Measurements from ENCODE around the gene ERC2.

The ERC2 gene

GRCh38 chr3:55717481-55717880 is 750.8 kb downstream of the ERC2 start:
- Histone ChIP-seq H3F3A (ENCODE audit: insufficient read depth) (no peaks in the 10 kb centered on the region), H4K20me1 (ENCODE audit: low read depth, low read length) (no peaks in the 10 kb centered on the region), H3K79me2 (ENCODE audit: insufficient read depth, low read length) (no peaks in the 10 kb centered on the region), H3K9me2 (replicated peaks; ENCODE audit: insufficient read depth, low read length) (no peaks in the 10 kb centered on the region), H3K36me3 (ENCODE audit: low read length) (no peaks in the 10 kb centered on the region), H3K27me3 (ENCODE audit: low read length) (no peaks in the 10 kb centered on the region), H3K27ac (ENCODE audit: low read depth, low read length) (no peak overlapping the region), H3K9me3 (ENCODE audit: insufficient read depth, low read length) (no peaks in the 10 kb centered on the region), H3K4me2 (ENCODE audit: low read depth, low read length, poor library complexity, severe bottlenecking) (no peak overlapping the region), H3K4me3 (ENCODE audit: insufficient read depth, low read length, poor library complexity, severe bottlenecking) (no peak overlapping the region), H3K9ac (ENCODE audit: low read length) (no peak overlapping the region), H2AFZ (ENCODE audit: low read depth, low read length, severe bottlenecking) (no peak overlapping the region)
- no peak for TF ChIP-seq EZH2phosphoT487 (conservative IDR thresholded peaks at IDR 0.05; ENCODE audit: low read length)
- TF ChIP-seq, protein P1, sequence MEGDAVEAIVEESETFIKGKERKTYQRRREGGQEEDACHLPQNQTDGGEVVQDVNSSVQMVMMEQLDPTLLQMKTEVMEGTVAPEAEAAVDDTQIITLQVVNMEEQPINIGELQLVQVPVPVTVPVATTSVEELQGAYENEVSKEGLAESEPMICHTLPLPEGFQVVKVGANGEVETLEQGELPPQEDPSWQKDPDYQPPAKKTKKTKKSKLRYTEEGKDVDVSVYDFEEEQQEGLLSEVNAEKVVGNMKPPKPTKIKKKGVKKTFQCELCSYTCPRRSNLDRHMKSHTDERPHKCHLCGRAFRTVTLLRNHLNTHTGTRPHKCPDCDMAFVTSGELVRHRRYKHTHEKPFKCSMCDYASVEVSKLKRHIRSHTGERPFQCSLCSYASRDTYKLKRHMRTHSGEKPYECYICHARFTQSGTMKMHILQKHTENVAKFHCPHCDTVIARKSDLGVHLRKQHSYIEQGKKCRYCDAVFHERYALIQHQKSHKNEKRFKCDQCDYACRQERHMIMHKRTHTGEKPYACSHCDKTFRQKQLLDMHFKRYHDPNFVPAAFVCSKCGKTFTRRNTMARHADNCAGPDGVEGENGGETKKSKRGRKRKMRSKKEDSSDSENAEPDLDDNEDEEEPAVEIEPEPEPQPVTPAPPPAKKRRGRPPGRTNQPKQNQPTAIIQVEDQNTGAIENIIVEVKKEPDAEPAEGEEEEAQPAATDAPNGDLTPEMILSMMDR (IDR thresholded peaks at IDR 0.05; ENCODE audit: insufficient read depth, low read length, poor library complexity, severe bottlenecking) = no peak

- H3K27ac ChIP-seq (ENCODE audit: low read depth, low read length) = no peak overlapping the region
- H3K4me2 ChIP-seq (ENCODE audit: low read depth, low read length, poor library complexity, severe bottlenecking) = no peak overlapping the region
- no peaks in the 10 kb centered on the region for H3K27me3 ChIP-seq (ENCODE audit: low read length)
- H3K9me3 ChIP-seq (ENCODE audit: insufficient read depth, low read length) = no peaks in the 10 kb centered on the region
- no peaks in the 10 kb centered on the region for H3K36me3 ChIP-seq (ENCODE audit: low read length)
- H3F3A ChIP-seq (ENCODE audit: insufficient read depth) = no peaks in the 10 kb centered on the region
- H3K9me2 ChIP-seq (replicated peaks; ENCODE audit: insufficient read depth, low read length) = no peaks in the 10 kb centered on the region
- H3K4me3 ChIP-seq (ENCODE audit: insufficient read depth, low read length, poor library complexity, severe bottlenecking) = no peak overlapping the region
- no peaks in the 10 kb centered on the region for H3K79me2 ChIP-seq (ENCODE audit: insufficient read depth, low read length)
- no peaks in the 10 kb centered on the region for H4K20me1 ChIP-seq (ENCODE audit: low read depth, low read length)
- TF ChIP-seq, protein P1 (IDR thresholded peaks at IDR 0.05; ENCODE audit: insufficient read depth, low read length, poor library complexity, severe bottlenecking) = no peak
- TF ChIP-seq EZH2phosphoT487 (conservative IDR thresholded peaks at IDR 0.05; ENCODE audit: low read length) = no peak
- no peak overlapping the region for H2AFZ ChIP-seq (ENCODE audit: low read depth, low read length, severe bottlenecking)
- H3K9ac ChIP-seq (ENCODE audit: low read length) = no peak overlapping the region
Measured at GRCh38 chr3:55716611-55717225, 751.5 kb downstream of the ERC2 start.

DNA sequence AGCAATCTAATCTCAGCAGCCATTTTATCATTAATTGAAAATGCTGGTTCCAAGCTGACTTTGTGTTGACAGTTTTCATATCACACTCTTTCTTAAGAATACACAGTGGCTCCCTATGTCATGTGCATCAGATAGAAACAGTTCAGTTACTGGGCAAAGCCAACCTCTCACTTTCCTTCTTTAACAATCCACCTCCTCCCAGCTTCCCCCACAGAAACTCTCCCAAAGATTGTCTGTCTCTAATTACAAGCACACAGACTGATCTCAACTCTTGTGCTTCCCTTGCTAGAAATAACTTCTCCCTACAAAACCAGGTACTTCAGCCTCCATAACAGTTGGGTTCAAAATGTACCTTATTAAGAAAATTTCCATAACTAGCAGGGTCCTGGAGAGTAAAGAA is 752.2 kb downstream of the ERC2 start:
- Histone ChIP-seq H4K20me1 (ENCODE audit: low read depth, low read length) (no peaks in the 10 kb centered on the region), H3K4me3 (ENCODE audit: insufficient read depth, low read length, poor library complexity, severe bottlenecking) (no peak overlapping the region), H3K4me2 (ENCODE audit: low read depth, low read length, poor library complexity, severe bottlenecking) (no peak overlapping the region), H2AFZ (ENCODE audit: low read depth, low read length, severe bottlenecking) (no peak overlapping the region), H3K9me3 (ENCODE audit: insufficient read depth, low read length) (no peaks in the 10 kb centered on the region), H3K36me3 (ENCODE audit: low read length) (no peaks in the 10 kb centered on the region), H3K27me3 (ENCODE audit: low read length) (no peaks in the 10 kb centered on the region), H3K27ac (ENCODE audit: low read depth, low read length) (no peak overlapping the region), H3K9ac (ENCODE audit: low read length) (no peak overlapping the region), H3K9me2 (replicated peaks; ENCODE audit: insufficient read depth, low read length) (no peaks in the 10 kb centered on the region), H3K79me2 (ENCODE audit: insufficient read depth, low read length) (no peaks in the 10 kb centered on the region), H3F3A (ENCODE audit: insufficient read depth) (no peaks in the 10 kb centered on the region)
- TF ChIP-seq, protein P1 (IDR thresholded peaks at IDR 0.05; ENCODE audit: insufficient read depth, low read length, poor library complexity, severe bottlenecking) = no peak
- TF ChIP-seq EZH2phosphoT487 (conservative IDR thresholded peaks at IDR 0.05; ENCODE audit: low read length) = no peak

All from SU-DHL-6 (cell line).